ENCODE measurements around the gene PPIG.

GRCh38 chr2:169653636-169654035 is 69.5 kb downstream of the PPIG start:
- TF ChIP-seq CTCF (conservative IDR thresholded peaks at IDR 0.05) (no peak), EZH2 (IDR thresholded peaks at IDR 0.05; ENCODE audit: low read depth) (no peak)

Data from PC-9 (cell line).